WTC11 (cell line): Measurements from ENCODE around the gene OR52W1.

Experiments
- CREB1 ChIP-seq: sonication (generic); formaldehyde crosslinking; IDR thresholded peaks from 2 replicates; pipeline ENCODE4 v1.8.0; 2023; ENCODE audit warnings: mild to moderate bottlenecking, missing genetic modification reagents
- FOXK1 ChIP-seq: sonication (generic); formaldehyde crosslinking; IDR thresholded peaks from 2 replicates; pipeline ENCODE4 v1.8.0; 2022; ENCODE audit warnings: mild to moderate bottlenecking, moderate library complexity, missing genetic modification reagents
- MYBL2 ChIP-seq: sonication (generic); formaldehyde crosslinking; IDR thresholded peaks from 2 replicates; pipeline ENCODE4 v1.8.1; 2023; ENCODE audit warnings: mild to moderate bottlenecking, moderate library complexity, missing genetic modification reagents
- NR1H2 ChIP-seq: sonication (generic); formaldehyde crosslinking; IDR thresholded peaks from 2 replicates; pipeline ENCODE4 v1.9.0; 2021; ENCODE audit warnings: mild to moderate bottlenecking, moderate library complexity, missing genetic modification reagents
- SP1 ChIP-seq: sonication (generic); formaldehyde crosslinking; conservative IDR thresholded peaks from 2 replicates; pipeline ENCODE4 v1.8.1; 2022; ENCODE audit warnings: missing genetic modification reagents
- TCF7 ChIP-seq: sonication (generic); formaldehyde crosslinking; IDR thresholded peaks from 2 replicates; pipeline ENCODE4 v1.8.0; 2022; ENCODE audit warnings: mild to moderate bottlenecking, low read depth, missing genetic modification reagents, moderate library complexity
- TF ChIP-seq, protein P1 (sequence below): fragments of 200-600 bp; IDR thresholded peaks from 2 replicates; pipeline ENCODE4 v1.8.0; 2022; ENCODE audit warnings: antibody characterized with exemption
- TF ChIP-seq, protein P2 (sequence below): sonication (generic); formaldehyde crosslinking; IDR thresholded peaks from 2 replicates; pipeline ENCODE4 v1.8.0; 2022; ENCODE audit warnings: mild to moderate bottlenecking, missing genetic modification reagents

DNA sequence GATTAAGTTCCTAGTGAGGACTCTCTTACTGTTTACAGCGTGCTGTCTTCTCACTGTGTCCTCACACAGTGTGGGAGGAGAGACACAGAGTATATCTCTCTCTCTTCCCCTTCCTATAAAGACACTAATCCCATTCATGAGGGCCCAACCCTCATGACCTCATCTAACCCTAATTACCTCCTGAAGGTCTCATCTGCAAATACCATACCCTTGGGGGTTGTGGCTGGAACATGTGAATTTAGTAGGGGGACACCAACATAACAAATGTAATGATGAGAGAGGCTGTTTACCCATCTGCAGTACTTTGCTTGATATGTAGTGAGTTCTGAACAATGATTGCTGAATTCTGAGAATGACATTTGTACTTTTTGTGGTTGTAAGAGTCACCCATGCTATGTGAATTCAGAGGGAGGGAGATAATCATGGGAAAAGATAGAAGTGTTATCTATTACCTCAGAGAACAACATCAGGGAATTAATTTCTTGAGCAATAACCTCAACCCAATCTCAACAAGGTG lies 4.9 kb upstream of the OR52W1 start:
- TF ChIP-seq, protein P1, sequence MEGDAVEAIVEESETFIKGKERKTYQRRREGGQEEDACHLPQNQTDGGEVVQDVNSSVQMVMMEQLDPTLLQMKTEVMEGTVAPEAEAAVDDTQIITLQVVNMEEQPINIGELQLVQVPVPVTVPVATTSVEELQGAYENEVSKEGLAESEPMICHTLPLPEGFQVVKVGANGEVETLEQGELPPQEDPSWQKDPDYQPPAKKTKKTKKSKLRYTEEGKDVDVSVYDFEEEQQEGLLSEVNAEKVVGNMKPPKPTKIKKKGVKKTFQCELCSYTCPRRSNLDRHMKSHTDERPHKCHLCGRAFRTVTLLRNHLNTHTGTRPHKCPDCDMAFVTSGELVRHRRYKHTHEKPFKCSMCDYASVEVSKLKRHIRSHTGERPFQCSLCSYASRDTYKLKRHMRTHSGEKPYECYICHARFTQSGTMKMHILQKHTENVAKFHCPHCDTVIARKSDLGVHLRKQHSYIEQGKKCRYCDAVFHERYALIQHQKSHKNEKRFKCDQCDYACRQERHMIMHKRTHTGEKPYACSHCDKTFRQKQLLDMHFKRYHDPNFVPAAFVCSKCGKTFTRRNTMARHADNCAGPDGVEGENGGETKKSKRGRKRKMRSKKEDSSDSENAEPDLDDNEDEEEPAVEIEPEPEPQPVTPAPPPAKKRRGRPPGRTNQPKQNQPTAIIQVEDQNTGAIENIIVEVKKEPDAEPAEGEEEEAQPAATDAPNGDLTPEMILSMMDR, result no peak
- TF ChIP-seq FOXK1 (CRISPR knock-in tag) (no peak), CREB1 (CRISPR knock-in tag) (no peak), NR1H2 (CRISPR knock-in tag) (no peak), MYBL2 (no peak), TCF7 (no peak), SP1 (CRISPR knock-in tag) (no peak)
- TF ChIP-seq, protein P2, sequence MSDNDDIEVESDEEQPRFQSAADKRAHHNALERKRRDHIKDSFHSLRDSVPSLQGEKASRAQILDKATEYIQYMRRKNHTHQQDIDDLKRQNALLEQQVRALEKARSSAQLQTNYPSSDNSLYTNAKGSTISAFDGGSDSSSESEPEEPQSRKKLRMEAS (CRISPR knock-in tag), result no peak
